Measurements from ENCODE around the gene UBA3. TPM values are rescaled to one million over a fixed set of nuclear protein-coding genes. Genes with fewer than 3 reads are reported as not detected.
A peak's percentile ranks its signal among the peaks of the same experiment; 100 is the strongest.

The UBA3 gene
- total and polyA plus RNA-seq, 2 of the 13 experiments (the other 11 are each of a cell fraction or from before 2014, with no cell fraction given): 40.7 to 49.0 TPM

DNA sequence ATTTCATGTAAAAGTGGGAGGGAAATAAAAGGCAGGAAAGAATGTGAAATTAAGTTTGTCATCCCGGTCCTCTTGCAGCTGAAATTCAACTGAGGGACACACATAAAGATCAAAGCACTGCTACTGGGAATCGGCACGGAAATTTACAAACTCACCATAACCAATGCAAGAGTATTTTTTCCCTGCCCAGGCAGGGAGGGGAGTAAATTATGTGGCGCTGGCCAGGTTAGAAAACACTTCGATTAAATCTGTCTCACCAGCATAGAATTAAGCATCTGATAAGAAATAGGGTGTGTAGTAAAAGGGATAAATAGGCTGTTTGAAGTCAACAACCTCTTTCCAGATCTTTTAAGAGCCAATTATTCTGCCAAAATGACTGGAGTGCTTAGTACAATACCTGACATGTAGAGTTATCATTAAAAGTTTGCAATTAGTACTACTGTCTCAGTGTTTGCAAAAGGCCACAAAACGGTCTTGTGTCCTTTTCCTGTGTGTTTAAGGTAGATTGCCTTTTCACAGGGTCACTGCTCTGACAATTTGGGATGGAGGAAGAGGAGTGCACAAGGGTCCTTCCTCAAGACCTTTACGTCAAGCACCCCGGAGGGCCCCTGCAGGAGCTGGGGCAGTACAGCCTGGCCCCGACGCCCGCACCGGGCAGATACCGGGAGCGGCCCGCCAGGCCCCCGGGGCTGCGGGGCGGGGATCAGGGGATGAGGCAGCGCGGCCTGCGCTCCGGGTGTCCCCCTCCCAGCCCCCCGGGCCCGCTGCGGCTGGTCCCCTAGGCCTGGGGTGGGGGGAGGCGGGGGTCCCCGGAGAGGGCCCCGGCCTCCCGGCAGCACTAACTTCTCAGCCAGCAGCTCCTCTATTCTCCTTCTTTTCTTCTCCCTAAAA, 651 bp downstream of the UBA3 start (continued):
- TF ChIP-seq SSRP1 (CRISPR knock-in tag; IDR thresholded peaks at IDR 0.05) (0 out of 2 replicates have a peak, but pooled peaks have one; percentile 11), ZNF350 (CRISPR knock-in tag; IDR thresholded peaks at IDR 0.05; ENCODE audit: borderline replicate concordance, low read depth) (no peak), AGO2 (optimal IDR thresholded peaks at IDR 0.05; ENCODE audit: low read depth, low read length) (peak; percentile 63), SRY (CRISPR knock-in tag; IDR thresholded peaks at IDR 0.05) (0 out of 2 replicates have a peak, but pooled peaks have one; percentile 25)

DNA sequence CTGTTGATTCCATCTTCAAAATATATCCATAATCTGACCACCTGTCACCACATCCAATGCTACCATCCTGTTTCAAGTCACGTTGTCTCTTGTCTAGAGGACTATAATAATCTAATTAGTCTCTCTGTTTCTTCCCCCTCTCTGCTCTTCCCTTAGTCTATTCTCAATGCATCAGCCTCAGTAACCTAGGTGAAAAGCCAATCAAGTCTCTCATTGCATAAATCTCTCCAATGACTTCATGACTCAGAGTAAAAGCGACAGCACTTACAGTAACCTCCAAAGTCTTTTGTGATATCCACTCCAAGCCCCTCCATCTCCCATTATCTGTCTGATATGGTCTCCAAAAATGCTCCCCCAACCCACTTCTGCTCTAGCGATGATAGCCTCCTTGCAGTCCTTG, 7.2 kb downstream of the UBA3 start:
- H3K36me3 ChIP-seq (replicated peaks in 1 of 2; ENCODE audit: control insufficient read depth in 1 of 2, insufficient read depth in 2 of 2, low read length in 2 of 2): peaks cover 1 to 14% of the 10 kb centered on the region in 2 experiments; a peak in 3 of 5 replicates
- H3K9me3 ChIP-seq (ENCODE audit: low read length): no peaks in the 10 kb centered on the region
- no peak for TF ChIP-seq ZNF546 (CRISPR knock-in tag; conservative IDR thresholded peaks at IDR 0.05)
- peaks cover 4% of the 10 kb centered on the region for H3K4me1 ChIP-seq (ENCODE audit: insufficient read depth, low read length)
- ATAC-seq (no peak), FAIRE-seq (no peak), DNase-seq (ENCODE audit: low spot score) (no peak)
- 97% methylated on average over 3 of the region's 3 CpGs for WGBS (ENCODE audit: low lambda C conversion rate)
- no peaks in the 10 kb centered on the region for H3K27me3 ChIP-seq (ENCODE audit: control insufficient read depth in 1 of 2, insufficient read depth in 2 of 2, low read length in 2 of 2)
- intact Hi-C loops (cut with micrococcal nuclease; ENCODE audit: unreplicated experiment) (no loop called here), in situ Hi-C loops (cut with HindIII; ENCODE audit: extremely low pct_ligation_motif_present, low pct_unique_long_range_greater_than_20kb) (no loop called here)
- H3K4me3 ChIP-seq (replicated peaks in 1 of 3; ENCODE audit: insufficient read depth in 1 of 3, low read depth in 2 of 3, low read length in 3 of 3): no peak overlapping the region
- no peaks in the 10 kb centered on the region for H4K20me1 ChIP-seq (ENCODE audit: insufficient read depth, low read length)
- ChIA-PET CTCF (ENCODE audit: low intra/inter-chr PET ratio, low total read pairs) (no interaction called here), POLR2A (no interaction called here)
- H2AFZ ChIP-seq (ENCODE audit: low read length): no peak overlapping the region
- no TSS peak for BruUV-seq (replicated peaks)
- no peak overlapping the region for H3K9ac ChIP-seq (ENCODE audit: insufficient read depth, low read depth, low read length)
- no peak overlapping the region for H3K4me2 ChIP-seq (ENCODE audit: low read depth, low read length)
- peaks cover 10% of the 10 kb centered on the region for H3K79me2 ChIP-seq (ENCODE audit: insufficient read depth, low read length)
- H3K27ac ChIP-seq (ENCODE audit: extremely low read length, insufficient read depth, low read length): no peak overlapping the region

DNA sequence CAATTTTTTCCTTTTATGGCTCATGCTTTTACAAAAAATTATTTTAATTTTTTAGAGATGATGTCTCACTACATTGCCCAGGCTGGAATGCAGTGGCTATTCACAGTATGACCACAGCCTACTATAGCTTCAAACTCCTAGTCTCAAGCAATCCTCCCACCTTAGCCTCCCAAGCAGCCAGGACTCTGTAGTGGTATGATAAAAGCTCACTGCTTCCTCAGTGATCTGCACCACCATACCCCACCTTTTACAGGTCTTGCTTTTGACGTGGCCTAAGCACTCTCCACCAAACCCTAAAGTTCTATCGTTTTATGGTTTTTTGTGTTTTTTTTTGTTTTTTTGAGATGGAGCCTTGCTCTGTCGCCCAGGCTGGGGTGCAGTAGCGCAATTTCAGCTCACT, 14.0 kb downstream of the UBA3 start:
- intact Hi-C loops (cut with micrococcal nuclease; ENCODE audit: unreplicated experiment): no loop called here
- TF ChIP-seq FOXC1 (CRISPR knock-in tag; IDR thresholded peaks at IDR 0.05; ENCODE audit: borderline replicate concordance): no peak
- TF ChIP-seq ZNF24 (IDR thresholded peaks at IDR 0.05): no peak
- no peak for TF ChIP-seq SIN3A (IDR thresholded peaks at IDR 0.05; ENCODE audit: borderline replicate concordance, low read depth, low read length)
- TF ChIP-seq MXI1 (IDR thresholded peaks at IDR 0.05; ENCODE audit: borderline replicate concordance, low read depth, low read length): no peak
- TF ChIP-seq ZBTB3 (CRISPR knock-in tag; IDR thresholded peaks at IDR 0.05; ENCODE audit: borderline replicate concordance, low read depth): no peak
- TF ChIP-seq, protein P1, sequence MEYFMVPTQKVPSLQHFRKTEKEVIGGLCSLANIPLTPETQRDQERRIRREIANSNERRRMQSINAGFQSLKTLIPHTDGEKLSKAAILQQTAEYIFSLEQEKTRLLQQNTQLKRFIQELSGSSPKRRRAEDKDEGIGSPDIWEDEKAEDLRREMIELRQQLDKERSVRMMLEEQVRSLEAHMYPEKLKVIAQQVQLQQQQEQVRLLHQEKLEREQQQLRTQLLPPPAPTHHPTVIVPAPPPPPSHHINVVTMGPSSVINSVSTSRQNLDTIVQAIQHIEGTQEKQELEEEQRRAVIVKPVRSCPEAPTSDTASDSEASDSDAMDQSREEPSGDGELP (IDR thresholded peaks at IDR 0.05; ENCODE audit: borderline replicate concordance, low read depth): no peak
- TF ChIP-seq CENPT (CRISPR knock-in tag; IDR thresholded peaks at IDR 0.05; ENCODE audit: low read depth): no peak
- TF ChIP-seq NPAS2 (CRISPR knock-in tag; IDR thresholded peaks at IDR 0.05; ENCODE audit: borderline replicate concordance): no peak

More for the DNA sequence above, 14.0 kb downstream of the UBA3 start:
- ChIA-PET CTCF (ENCODE audit: low intra/inter-chr PET ratio, low total read pairs) (no interaction called here), POLR2A (no interaction called here)
- FAIRE-seq (no peak), ATAC-seq (no peak), DNase-seq (ENCODE audit: low spot score) (no peak)
- WGBS (ENCODE audit: low lambda C conversion rate): 49% methylated on average over 4 of the region's 4 CpGs
- Histone ChIP-seq H3K9me3 (ENCODE audit: low read length) (no peaks in the 10 kb centered on the region), H4K20me1 (ENCODE audit: insufficient read depth, low read length) (no peaks in the 10 kb centered on the region), H3K9ac (ENCODE audit: insufficient read depth, low read depth, low read length) (no peak overlapping the region), H2AFZ (ENCODE audit: low read length) (no peak overlapping the region), H3K27ac (ENCODE audit: extremely low read length, insufficient read depth, low read length) (no peak overlapping the region), H3K4me1 (ENCODE audit: insufficient read depth, low read length) (no peaks in the 10 kb centered on the region), H3K27me3 (ENCODE audit: control insufficient read depth in 1 of 2, insufficient read depth in 2 of 2, low read length in 2 of 2) (no peaks in the 10 kb centered on the region), H3K4me2 (ENCODE audit: low read depth, low read length) (no peak overlapping the region), H3K79me2 (ENCODE audit: insufficient read depth, low read length) (no peaks in the 10 kb centered on the region), H3K36me3 (replicated peaks in 1 of 2; ENCODE audit: control insufficient read depth in 1 of 2, insufficient read depth in 2 of 2, low read length in 2 of 2) (peaks cover 2 to 11% of the 10 kb centered on the region in 2 experiments; a peak in 3 of 5 replicates), H3K4me3 (replicated peaks in 1 of 3; ENCODE audit: insufficient read depth in 1 of 3, low read depth in 2 of 3, low read length in 3 of 3) (no peak overlapping the region)
- BruUV-seq (replicated peaks): no TSS peak
- in situ Hi-C loops (cut with HindIII; ENCODE audit: extremely low pct_ligation_motif_present, low pct_unique_long_range_greater_than_20kb): no loop called here
